GM12878 (cell line): Measurements from ENCODE around the gene GADD45A. TPM values are rescaled to one million over a fixed set of nuclear protein-coding genes. Genes with fewer than 3 reads are reported as not detected.

Experiments used
- BCL3 ChIP-seq: IDR thresholded peaks from 2 replicates; pipeline ENCODE4 v1.6.1; 2011; ENCODE audit warnings: borderline replicate concordance, low read depth, mild to moderate bottlenecking, moderate library complexity, low read length; ENCODE audit not compliant: insufficient read depth, poor library complexity, severe bottlenecking
- BCLAF1 ChIP-seq: fragments of 450-650 bp; IDR thresholded peaks from 2 replicates; pipeline ENCODE4 v1.6.1; 2017; ENCODE audit warnings: antibody characterized with exemption, mild to moderate bottlenecking, moderate library complexity
- GATAD2B ChIP-seq: fragments of 450-650 bp; conservative IDR thresholded peaks from 2 replicates; pipeline ENCODE4 v1.6.1; 2017; ENCODE audit warnings: low read depth, mild to moderate bottlenecking, moderate library complexity
- NFXL1 ChIP-seq: fragments of 450-650 bp; IDR thresholded peaks from 2 replicates; pipeline ENCODE4 v1.6.1; 2017; ENCODE audit warnings: antibody characterized with exemption, mild to moderate bottlenecking, borderline replicate concordance
- SP1 ChIP-seq: IDR thresholded peaks from one replicate; pipeline ENCODE4 v1.6.1; 2011; ENCODE audit warnings: low read depth, low read length
- TARDBP ChIP-seq: IDR thresholded peaks from 2 replicates; pipeline ENCODE4 v1.6.1; 2016; ENCODE audit warnings: borderline replicate concordance
- polyA plus RNA-seq, 11 experiments: library from polyadenylated mRNA; depleted of rRNA in 4 of 11; unstranded in 6 of 11; stranded (reverse) in 5 of 11; fragments of >200 nt; fragmentation: Nextera tagmentation in 4 of 11; fragmentation: Illumina TruSeq in 1 of 11; extraction: Ambion mirVana in 4 of 11; extraction: Trizol in 1 of 11; gene quantifications; 1 replicate in 1 of 11; 2 replicates in 10 of 11; pipeline versions ENCODE4 v1.2.1 to v1.2.3, GENCODE V29; 2011 to 2016; ENCODE audit warnings: inconsistent platforms in 2 of 11, missing spikeins in 2 of 11, low read depth in 1 of 11
- total RNA-seq, 4 experiments: library from RNA; depleted of rRNA in 3 of 4; stranded (reverse); fragments of >200 nt in 3 of 4; fragmentation: Illumina TruSeq in 1 of 4; extraction: Trizol in 1 of 4; gene quantifications; 2 replicates each; pipeline versions ENCODE4 v1.2.1 to v1.2.3, GENCODE V29; 2013 to 2021
- TF ChIP-seq, protein P1 (sequence below): fragments of 450-650 bp; conservative IDR thresholded peaks from 2 replicates; pipeline ENCODE4 v1.6.1; 2017; ENCODE audit warnings: mild to moderate bottlenecking, moderate library complexity

GADD45A gene
- total and polyA plus RNA-seq, 10 of the 15 experiments (the other 5 are each of a cell fraction or from before 2014, with no cell fraction given): 4.7 to 48.9 (median 18.5) TPM

DNA sequence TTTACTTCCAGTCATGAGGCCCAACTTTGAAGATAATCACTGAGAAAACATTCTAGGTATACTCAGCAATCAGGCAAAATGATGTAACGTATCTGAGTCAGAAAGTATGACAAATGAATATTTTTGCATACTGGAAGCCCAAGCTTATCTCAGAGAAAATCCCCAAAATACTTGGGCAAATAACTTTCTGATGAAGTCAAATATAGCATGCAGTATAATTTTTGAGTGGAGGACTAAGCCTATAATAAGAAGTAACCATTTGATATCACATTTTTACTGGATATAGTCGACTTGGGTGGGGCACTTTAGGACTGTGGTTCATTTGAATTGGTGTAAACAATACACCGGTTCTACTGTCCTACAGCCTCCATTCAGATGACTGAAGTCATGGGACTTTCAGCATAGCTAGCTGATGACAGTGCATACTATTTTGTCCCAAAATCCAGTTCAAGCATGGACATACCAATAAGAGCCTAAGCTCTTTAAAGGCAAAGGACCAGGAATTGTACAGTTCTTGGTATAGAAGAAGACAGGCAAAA is 2.3 kb upstream of the GADD45A start (continued):
- TF ChIP-seq, protein P1, sequence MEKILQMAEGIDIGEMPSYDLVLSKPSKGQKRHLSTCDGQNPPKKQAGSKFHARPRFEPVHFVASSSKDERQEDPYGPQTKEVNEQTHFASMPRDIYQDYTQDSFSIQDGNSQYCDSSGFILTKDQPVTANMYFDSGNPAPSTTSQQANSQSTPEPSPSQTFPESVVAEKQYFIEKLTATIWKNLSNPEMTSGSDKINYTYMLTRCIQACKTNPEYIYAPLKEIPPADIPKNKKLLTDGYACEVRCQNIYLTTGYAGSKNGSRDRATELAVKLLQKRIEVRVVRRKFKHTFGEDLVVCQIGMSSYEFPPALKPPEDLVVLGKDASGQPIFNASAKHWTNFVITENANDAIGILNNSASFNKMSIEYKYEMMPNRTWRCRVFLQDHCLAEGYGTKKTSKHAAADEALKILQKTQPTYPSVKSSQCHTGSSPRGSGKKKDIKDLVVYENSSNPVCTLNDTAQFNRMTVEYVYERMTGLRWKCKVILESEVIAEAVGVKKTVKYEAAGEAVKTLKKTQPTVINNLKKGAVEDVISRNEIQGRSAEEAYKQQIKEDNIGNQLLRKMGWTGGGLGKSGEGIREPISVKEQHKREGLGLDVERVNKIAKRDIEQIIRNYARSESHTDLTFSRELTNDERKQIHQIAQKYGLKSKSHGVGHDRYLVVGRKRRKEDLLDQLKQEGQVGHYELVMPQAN: no peak
- TF ChIP-seq NFXL1 (no peak), BCLAF1 (no peak), GATAD2B (no peak), SP1 (no peak), BCL3 (no peak), TARDBP (no peak)
